ENCODE measurements around the gene CHPF2. TPM values are rescaled to one million over a fixed set of nuclear protein-coding genes. Genes with fewer than 3 reads are reported as not detected.

CHPF2 gene
- total RNA-seq, 4 donors from 2014 or later = 33.9 to 82.4 (median 58.7) TPM

DNA sequence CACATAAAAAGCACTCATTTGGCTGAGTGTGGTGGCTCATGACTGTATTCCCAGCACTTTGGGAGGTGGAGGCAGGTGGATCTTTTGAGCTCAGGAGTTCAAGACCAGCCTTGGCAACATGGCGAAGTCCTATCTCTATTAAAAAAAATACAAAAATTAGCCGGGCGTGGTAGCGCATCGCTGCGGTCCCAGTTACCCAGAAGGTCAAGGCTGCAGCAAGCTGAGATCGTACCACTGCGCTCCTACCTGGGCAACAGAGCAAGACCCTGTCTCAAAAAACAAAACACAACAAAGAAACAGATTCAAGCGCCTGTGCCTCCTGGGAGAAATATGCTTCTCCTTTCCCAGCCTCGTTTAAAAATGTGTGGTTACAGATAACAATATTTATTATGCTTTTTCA, 3.0 kb upstream of the CHPF2 start:
- peaks cover 0 to 6% of the 10 kb centered on the region in 2 donors for H3K36me3 ChIP-seq
- intact Hi-C loops (cut with DNase I) = no loop called here
- no peaks in the 10 kb centered on the region for H3K27me3 ChIP-seq
- no peaks in the 10 kb centered on the region for H3K9me3 ChIP-seq
- TF ChIP-seq, protein P1, sequence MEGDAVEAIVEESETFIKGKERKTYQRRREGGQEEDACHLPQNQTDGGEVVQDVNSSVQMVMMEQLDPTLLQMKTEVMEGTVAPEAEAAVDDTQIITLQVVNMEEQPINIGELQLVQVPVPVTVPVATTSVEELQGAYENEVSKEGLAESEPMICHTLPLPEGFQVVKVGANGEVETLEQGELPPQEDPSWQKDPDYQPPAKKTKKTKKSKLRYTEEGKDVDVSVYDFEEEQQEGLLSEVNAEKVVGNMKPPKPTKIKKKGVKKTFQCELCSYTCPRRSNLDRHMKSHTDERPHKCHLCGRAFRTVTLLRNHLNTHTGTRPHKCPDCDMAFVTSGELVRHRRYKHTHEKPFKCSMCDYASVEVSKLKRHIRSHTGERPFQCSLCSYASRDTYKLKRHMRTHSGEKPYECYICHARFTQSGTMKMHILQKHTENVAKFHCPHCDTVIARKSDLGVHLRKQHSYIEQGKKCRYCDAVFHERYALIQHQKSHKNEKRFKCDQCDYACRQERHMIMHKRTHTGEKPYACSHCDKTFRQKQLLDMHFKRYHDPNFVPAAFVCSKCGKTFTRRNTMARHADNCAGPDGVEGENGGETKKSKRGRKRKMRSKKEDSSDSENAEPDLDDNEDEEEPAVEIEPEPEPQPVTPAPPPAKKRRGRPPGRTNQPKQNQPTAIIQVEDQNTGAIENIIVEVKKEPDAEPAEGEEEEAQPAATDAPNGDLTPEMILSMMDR (IDR thresholded peaks at IDR 0.05) = no peak
- no peak for TF ChIP-seq POLR2A (IDR thresholded peaks at IDR 0.05)
- no peak for DNase-seq
- H3K27ac ChIP-seq = no peak overlapping the region
- peaks cover 21 to 36% of the 10 kb centered on the region in 2 donors for H3K4me1 ChIP-seq
- H3K4me3 ChIP-seq (replicated peaks in 1 of 3) = no peak overlapping the region
- WGBS, 2 donors = 90 to 91% methylated on average over 10 of the region's 10 CpGs

DNA sequence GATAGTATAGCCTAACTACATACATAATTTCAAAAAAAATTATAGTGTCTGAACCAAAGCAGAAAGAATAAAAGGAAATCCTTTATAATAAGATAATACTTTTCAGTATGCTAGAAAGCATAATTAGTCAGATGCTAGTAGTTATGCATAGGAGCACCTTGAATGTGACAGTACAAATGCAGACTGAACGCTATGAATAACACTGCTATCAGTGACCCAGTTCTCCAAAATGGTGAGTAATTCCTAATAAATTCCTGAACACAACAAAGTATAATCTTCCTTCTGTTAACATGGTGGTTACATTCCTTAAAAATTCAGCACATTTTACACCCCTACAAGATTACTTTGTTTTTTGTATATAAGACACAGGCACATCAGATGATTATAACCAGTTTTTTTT, 1.2 kb upstream of the CHPF2 start:
- DNase-seq = no peak
- Histone ChIP-seq H3K27me3 (no peaks in the 10 kb centered on the region), H3K4me1 (peaks cover 13 to 29% of the 10 kb centered on the region in 2 donors), H3K4me3 (replicated peaks in 1 of 3) (no peak overlapping the region), H3K27ac (no peak overlapping the region), H3K36me3 (peaks cover 8 to 15% of the 10 kb centered on the region in 2 donors), H3K9me3 (no peaks in the 10 kb centered on the region)
- 73 to 80% methylated on average over 1 of the region's 1 CpG for WGBS, 2 donors
- intact Hi-C loops (cut with DNase I) = no loop called here
- no peak for TF ChIP-seq POLR2A (IDR thresholded peaks at IDR 0.05)
- TF ChIP-seq, protein P1 (IDR thresholded peaks at IDR 0.05) = no peak

DNA sequence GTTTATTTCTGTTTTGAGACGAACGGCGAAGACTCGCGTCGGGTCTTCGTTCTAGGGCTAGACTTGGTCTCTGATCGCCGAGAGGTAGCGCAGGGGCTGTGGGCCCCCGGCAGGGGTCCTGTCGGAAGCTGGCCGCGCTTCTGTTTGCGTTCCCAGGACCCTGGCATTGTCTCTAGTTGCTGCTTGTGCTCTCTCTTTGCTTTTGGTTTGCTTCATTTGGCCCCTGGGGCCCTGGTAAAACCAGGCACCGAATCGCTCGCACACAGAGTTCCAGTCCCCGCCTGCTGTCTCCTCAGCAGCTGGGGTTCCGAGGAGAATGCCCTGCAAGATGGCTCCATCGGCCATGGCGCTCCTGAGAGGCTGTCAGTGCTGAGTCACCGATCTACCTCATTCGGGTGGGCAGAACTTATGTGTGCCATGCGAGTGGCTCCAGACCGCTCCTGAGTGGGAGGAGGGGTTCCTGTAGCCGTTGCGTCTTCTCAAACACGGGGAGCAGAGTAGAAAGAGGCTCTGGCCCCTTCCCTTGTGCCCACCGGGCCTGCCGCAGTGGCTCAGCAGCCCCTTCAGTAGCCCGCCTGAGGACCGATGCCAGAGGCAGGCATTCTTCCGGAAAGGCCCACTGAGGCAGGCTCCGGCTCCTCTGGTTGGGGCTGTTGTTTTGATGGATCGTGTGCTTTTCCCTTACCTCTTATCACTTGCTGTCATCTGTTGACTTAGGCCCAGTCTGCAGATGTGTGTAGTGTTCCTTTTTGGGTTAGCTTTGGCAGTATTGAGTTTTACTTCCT, 826 bp downstream of the CHPF2 start:
- Histone ChIP-seq H3K4me1 (peaks cover 8 to 20% of the 10 kb centered on the region in 2 donors), H3K4me3 (replicated peaks in 1 of 3) (peak overlapping the region; percentile 75 to 96 (median 94)), H3K27me3 (no peaks in the 10 kb centered on the region), H3K27ac (peak overlapping the region; percentile 45 to 79 (median 56)), H3K9me3 (no peaks in the 10 kb centered on the region), H3K36me3 (peaks cover 21 to 26% of the 10 kb centered on the region in 2 donors)
- intact Hi-C loops (cut with DNase I) = no loop called here
- TF ChIP-seq POLR2A (IDR thresholded peaks at IDR 0.05) = peak in 1 of 2 donors; percentile 43
- TF ChIP-seq, protein P1 (IDR thresholded peaks at IDR 0.05) = no peak
- peak; percentile 69 to 70 for DNase-seq
- 5 to 8% methylated on average over 31 to 32 of the region's 36 CpGs for WGBS, 2 donors

DNA sequence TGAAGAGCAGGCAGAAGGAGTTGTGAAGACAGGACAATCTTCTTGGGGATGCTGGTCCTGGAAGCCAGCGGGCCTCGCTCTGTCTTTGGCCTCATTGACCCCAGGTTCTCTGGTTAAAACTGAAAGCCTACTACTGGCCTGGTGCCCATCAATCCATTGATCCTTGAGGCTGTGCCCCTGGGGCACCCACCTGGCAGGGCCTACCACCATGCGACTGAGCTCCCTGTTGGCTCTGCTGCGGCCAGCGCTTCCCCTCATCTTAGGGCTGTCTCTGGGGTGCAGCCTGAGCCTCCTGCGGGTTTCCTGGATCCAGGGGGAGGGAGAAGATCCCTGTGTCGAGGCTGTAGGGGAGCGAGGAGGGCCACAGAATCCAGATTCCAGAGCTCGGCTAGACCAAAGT, 1.5 kb downstream of the CHPF2 start:
- peak overlapping the region in 2 of 3 donors; percentile 56 to 79 for H3K27ac ChIP-seq
- peaks cover 28 to 33% of the 10 kb centered on the region in 2 donors for H3K36me3 ChIP-seq
- no peaks in the 10 kb centered on the region for H3K27me3 ChIP-seq
- TF ChIP-seq POLR2A (IDR thresholded peaks at IDR 0.05) = no peak
- TF ChIP-seq, protein P1 (IDR thresholded peaks at IDR 0.05) = no peak
- peak overlapping the region in 1 of 3 donors; percentile 96 for H3K4me3 ChIP-seq (replicated peaks in 1 of 3)
- no peak for DNase-seq
- 72 to 91% methylated on average over 7 to 9 of the region's 9 CpGs for WGBS, 2 donors
- peaks cover 8 to 18% of the 10 kb centered on the region in 2 donors for H3K4me1 ChIP-seq
- intact Hi-C loops (cut with DNase I) = no loop called here
- H3K9me3 ChIP-seq = no peaks in the 10 kb centered on the region

DNA sequence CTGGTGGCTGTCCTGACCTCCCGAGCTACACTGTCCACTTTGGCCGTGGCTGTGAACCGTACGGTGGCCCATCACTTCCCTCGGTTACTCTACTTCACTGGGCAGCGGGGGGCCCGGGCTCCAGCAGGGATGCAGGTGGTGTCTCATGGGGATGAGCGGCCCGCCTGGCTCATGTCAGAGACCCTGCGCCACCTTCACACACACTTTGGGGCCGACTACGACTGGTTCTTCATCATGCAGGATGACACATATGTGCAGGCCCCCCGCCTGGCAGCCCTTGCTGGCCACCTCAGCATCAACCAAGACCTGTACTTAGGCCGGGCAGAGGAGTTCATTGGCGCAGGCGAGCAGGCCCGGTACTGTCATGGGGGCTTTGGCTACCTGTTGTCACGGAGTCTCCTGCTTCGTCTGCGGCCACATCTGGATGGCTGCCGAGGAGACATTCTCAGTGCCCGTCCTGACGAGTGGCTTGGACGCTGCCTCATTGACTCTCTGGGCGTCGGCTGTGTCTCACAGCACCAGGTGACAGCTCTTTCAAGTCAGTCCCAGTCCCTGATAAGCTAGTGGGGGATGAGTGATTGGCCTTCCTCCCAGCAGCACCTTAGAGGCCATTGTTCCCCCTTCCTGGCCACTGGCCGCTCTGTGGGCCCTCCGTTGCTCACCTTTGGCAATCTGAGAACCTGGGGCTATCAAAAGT, 3.0 kb downstream of the CHPF2 start:
- no peak for TF ChIP-seq POLR2A (IDR thresholded peaks at IDR 0.05)
- TF ChIP-seq, protein P1 (IDR thresholded peaks at IDR 0.05) = no peak
- Histone ChIP-seq H3K36me3 (peaks cover 33 to 47% of the 10 kb centered on the region in 2 donors), H3K27me3 (no peaks in the 10 kb centered on the region), H3K9me3 (no peaks in the 10 kb centered on the region), H3K4me1 (peaks cover 8 to 18% of the 10 kb centered on the region in 2 donors), H3K27ac (no peak overlapping the region), H3K4me3 (replicated peaks in 1 of 3) (no peak overlapping the region)
- WGBS, 2 donors = 93 to 95% methylated on average over 19 to 26 of the region's 28 CpGs
- intact Hi-C loops (cut with DNase I) = no loop called here
- DNase-seq = no peak

Data from thyroid gland (tissue), 4 donors.